GM12875 (cell line): Measurements from ENCODE around the gene CCDC187.

Source experiments
- H3K4me3 ChIP-seq: one replicate; pipeline ENCODE4 v1.5.1; 2011; ENCODE audit warnings: low read depth, low read length, control low read depth
- TF ChIP-seq, protein P1 (sequence below): IDR thresholded peaks from 2 replicates; pipeline ENCODE4 v1.5.1; 2011; ENCODE audit warnings: low read depth, mild to moderate bottlenecking, control low read depth, inconsistent platforms, low read length, moderate library complexity, borderline replicate concordance; ENCODE audit not compliant: insufficient read depth

Gene CCDC187

DNA sequence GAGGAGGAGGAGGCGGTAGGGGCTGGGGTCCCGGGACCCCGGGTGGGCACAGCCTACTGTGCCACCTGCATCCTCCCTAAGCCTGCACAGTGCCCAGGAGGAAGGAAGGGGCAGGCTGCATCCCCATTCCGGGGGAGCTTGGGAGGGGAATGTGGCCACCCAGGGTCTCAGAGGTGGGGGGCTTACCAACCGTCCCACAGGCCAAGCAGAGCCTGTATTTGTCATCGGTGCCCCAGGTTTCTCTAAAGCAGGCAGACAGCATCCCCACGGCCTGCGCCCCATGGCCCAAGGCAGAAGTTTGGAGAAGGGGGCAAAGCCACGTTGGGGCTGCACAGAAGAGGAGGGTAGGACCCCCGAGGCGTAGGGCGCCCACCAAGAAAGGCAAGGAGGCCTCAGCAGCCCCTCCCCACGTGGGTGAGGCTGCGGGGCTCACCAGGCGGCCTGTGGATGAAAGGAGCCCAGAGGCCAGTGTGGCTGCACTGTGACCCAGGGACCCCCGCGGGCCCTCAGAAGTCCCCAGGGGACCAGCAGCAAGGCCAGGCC, 22.9 kb upstream of the CCDC187 start:
- H3K4me3 ChIP-seq: no peak overlapping the region
- TF ChIP-seq, protein P1, sequence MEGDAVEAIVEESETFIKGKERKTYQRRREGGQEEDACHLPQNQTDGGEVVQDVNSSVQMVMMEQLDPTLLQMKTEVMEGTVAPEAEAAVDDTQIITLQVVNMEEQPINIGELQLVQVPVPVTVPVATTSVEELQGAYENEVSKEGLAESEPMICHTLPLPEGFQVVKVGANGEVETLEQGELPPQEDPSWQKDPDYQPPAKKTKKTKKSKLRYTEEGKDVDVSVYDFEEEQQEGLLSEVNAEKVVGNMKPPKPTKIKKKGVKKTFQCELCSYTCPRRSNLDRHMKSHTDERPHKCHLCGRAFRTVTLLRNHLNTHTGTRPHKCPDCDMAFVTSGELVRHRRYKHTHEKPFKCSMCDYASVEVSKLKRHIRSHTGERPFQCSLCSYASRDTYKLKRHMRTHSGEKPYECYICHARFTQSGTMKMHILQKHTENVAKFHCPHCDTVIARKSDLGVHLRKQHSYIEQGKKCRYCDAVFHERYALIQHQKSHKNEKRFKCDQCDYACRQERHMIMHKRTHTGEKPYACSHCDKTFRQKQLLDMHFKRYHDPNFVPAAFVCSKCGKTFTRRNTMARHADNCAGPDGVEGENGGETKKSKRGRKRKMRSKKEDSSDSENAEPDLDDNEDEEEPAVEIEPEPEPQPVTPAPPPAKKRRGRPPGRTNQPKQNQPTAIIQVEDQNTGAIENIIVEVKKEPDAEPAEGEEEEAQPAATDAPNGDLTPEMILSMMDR: no peak

DNA sequence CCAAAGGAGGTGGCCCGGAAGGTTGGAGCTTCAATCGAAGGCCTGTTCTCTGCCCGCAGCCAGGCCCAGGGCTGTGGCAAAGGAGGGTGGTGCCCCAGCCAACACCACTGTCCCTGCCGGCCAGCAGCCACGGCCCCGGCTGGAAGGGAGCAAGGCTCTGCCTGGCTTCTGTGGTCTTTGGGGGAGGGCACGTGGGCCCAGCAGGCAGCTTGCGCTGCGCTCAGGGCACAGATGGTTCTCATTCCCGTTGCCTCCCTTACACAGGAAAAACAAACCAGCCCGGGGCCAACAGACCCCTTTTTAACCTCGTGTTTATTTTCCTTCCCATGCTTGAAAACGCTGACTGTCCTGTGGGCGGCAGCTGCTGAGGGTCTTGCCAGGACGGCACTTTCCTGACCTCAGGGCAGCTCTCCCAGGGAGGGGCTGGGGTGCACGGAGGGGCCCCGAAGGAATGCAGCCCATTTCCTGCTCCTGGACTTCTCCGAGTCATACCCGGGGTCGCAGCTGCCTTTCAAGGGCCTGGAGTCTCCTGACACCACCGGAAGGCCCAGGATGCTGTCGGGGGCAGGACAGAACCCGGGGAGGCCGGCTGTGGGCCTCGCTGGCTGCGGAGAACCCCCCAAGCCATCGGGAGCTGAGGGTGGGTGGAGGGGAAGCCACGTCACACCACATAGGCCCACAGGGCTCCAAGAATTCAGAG, 22.3 kb upstream of the CCDC187 start:
- H3K4me3 ChIP-seq: no peak overlapping the region
- TF ChIP-seq, protein P1: no peak

DNA sequence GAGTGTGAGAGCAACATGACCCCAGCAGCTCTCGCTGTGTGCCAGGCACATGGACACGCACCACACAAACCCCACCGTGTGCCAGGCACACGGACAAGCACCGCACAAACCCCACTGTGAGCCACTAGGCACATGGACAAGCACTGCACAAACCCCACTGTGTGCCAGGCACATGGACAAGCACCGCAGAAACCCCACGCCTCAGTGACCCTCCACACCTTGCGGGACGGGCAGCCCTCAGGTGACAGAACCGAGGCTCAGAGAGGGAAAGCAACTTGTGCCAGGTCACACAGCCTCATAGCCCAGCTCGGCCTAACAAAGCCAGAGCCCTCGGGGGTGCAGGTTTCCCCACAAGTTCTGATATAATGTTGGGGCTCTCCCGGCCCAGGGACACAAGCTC, 21.5 kb upstream of the CCDC187 start:
- TF ChIP-seq, protein P1: no peak
- H3K4me3 ChIP-seq: no peak overlapping the region

DNA sequence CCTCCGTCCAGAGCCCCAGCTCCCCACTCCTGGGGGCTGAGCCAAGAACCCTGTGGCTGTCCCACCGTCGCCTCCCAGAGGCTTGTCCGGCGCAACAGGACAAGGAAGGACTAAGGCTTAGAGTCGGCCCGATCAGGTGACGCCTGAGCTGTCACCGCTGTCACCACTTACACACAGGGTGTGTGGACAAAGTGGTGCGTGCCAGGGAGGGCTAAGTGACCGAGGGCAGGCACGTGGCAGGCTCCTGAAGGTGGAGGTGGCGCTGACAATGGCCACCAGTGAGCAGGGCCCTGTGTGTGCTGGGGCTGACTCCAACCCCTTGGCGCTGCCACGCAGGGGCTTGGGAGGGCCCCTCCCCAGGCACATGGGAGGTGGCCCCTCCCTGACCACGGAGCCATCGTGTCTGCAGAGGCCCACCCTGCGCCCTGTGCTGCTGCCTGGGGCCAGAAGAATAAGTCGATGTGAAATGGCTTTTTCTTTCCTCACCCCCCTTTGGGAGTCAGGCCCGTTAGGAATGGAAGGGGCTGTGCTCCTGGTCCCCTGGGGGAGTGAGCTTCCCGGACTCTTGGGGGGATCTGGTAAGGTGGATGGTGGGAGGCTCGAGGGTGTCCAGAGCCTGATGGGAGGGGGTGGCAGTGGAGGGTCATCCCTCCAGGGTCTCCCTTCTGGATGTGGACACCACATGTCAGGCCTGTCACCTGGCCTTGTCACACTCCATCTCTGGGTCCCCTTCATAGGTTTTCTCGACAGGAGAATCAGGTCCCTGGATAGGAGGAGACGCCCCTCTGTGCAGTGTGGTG, 20.8 kb upstream of the CCDC187 start:
- H3K4me3 ChIP-seq: no peak overlapping the region
- TF ChIP-seq, protein P1: no peak

DNA sequence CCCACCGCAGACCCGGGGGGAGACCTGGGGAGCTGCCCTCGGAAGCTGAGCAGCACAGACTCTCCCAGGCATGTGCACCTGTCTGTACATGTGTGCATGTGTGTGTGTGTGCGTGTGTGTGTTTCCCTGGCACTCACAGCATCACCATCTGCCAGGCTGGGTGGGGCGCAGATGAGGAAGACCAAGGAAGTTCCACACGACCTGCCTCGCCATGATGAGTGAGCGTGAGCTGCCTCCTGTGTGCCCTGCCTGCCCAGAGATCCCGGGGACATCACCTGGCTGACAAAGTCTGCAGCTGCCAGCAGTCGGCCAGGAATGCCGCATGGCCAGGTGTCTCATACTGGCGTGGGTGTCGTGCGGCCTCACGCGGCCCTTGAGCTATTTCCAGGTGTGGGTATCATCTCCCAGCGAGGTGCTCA, 19.5 kb upstream of the CCDC187 start:
- TF ChIP-seq, protein P1: no peak
- H3K4me3 ChIP-seq: no peak overlapping the region

DNA sequence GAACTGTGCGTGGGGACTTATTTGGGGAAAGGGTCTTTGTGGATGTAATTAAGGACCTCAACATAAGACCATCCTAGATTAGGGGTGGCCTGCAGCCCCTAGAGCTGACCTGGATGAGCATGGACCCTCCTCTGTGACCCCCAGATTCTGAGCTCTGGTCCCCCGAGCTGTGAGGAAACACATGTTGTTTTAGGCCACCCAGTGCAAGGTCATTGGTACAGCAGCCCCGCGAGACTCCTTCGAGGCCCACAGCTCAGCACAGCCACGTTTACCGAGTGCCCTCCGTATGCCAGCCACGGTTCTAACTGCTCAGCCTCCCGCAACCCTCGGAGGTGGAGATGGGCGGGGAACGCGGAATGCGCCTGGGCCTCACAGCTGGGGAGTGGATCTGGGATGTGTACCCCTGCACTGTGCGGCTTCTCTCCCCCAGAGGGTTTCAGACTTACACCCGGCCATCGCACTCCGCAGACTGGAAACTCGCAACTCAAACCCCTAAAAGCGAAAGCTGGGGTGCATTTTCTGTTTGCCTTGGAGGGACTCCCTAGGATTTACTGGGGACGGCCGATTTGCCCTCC, 18.9 kb upstream of the CCDC187 start:
- H3K4me3 ChIP-seq: no peak overlapping the region
- TF ChIP-seq, protein P1: no peak
